Fibroblast of upper back skin (primary cell): Measurements from ENCODE around the gene SELL.
"Not testable (repeated sequence)": the region's sequence is repeated elsewhere in the genome, so short reads cannot be mapped to it uniquely, and the experiment has no call there.

Experiments used
- DNase-seq: peaks from one replicate; pipeline ENCODE4 v3.0.0-alpha.2; 2013

Gene SELL

DNA sequence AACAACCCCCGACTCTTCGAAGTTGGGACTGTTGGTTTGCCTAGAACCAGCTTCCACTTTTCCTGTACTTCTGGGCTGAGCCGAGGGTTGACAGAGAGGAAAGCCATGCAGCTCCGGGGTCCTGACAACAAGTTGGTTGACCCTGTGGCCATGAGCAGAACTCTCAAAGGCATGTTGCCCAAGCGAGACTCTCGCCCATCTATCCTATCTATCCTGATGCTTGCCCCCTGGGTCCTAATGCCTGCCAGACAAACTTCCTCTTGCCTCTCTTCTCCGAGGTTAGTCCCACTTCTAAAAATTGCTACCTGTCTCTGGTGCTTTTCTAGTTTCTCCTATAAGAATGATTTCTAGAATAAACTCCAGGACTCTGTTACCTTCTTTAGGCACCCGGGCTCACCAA lies 48.7 kb downstream of the SELL start:
- DNase-seq = not testable (repeated sequence)

DNA sequence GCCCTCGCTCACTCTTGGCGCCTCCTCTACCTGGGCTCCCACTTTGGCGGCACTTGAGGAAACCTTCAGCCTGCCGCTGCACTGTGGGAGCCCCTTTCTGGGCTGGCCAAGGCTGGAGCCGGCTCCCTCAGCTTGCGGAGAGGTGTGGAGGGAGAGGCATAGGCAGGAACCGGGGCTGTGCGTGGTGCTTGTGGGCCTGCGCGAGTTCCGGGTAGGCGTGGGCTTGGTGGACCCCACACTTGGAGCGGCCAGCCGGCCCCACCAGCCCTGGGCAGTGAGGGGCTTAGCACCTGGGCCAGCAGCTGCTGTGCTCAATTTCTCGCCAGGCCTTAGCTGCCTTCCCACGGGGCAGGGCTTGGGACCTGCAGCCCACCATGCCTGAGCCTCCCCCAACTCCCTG lies 50.4 kb downstream of the SELL start:
- DNase-seq = not testable (repeated sequence)

DNA sequence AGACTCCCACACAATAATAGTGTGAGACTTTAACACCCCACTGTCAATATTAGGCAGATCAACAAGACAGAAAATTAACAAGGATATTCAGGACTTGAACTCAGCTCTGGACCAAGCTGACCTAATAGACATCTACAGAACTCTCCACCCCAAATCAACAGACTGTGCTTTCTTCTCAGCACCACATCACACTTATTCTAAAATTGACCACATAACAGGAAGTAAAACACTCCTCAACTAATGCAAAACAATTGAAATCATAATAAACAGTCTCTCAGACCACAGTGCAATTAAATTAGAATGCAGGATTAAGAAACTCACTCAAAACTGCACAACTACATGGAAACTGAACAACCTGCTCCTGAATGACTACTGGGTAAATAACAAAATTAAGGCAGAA lies 52.6 kb downstream of the SELL start:
- not testable (repeated sequence) for DNase-seq

DNA sequence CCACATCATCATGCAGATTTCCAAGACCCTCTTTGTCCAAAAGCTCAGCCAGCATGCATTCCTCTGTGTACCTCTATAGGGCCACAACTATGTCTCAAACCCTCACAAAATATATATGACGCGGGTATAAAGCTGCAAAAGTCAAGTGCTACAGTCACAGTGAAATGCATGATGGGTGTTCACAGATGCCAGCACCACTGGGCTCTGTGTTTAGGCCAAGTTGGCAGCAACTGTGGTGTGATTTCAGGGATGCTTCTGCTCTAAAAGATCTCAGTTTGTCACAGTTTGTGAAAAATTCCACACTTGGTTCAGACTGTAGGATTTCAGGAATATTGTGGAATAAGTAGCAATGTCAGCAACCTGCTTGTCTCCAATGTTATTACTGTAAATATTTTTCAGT lies 57.5 kb downstream of the SELL start:
- no peak for DNase-seq

DNA sequence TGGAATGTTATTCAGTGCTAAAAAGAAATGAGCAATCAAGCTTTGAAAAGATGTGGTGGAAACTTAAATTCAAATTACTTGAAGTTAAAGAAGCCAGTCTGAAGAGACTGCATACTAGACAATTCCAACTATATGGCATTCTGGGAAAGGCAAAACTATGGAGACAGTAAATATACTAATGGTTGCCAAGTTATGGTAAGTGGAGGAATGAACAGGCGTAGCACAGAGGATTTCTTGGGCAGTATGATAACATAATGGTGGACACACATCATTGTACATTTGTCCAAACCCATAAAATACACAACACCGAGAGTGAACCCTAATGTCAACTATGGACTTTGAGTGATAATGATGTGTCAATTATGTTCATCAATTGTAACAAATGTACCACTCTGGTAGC lies 60.4 kb downstream of the SELL start:
- DNase-seq = no peak

DNA sequence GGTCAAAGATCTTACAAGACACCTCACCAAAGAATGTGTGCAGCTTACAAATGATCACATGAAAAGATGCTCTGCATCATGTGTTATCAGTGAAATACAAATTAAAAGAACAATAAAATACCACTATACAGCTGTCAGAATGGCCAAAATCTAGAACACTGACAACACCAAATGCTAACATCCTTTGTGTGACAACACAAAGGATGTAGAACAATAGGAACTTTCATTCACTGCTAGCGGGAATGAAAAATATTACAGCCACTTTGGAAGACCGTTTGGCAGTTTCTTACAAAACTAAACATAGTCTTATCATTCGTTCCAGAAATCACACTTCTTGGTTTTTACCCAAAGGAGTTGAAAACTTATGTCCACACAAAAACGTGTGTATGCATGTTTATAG lies 60.9 kb downstream of the SELL start:
- DNase-seq = no peak

DNA sequence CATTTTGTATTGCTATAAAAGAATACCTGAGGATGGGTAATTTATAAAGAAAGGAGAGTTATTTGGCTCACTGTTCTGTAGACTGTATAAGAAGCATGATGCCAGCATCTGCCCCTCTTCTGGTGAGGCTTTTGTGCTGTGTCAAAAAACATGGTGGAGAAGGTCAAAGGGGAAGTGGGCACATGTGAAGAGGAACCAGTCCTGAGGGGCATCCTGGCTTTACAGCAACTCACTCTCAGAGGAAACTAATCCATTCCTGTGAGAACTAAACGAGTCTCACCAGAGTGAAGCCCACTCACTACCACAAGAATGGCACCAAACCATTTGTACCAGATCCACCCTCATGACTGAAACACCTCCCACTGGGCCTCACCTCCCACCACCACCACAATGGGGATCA lies 62.7 kb downstream of the SELL start:
- DNase-seq = no peak

DNA sequence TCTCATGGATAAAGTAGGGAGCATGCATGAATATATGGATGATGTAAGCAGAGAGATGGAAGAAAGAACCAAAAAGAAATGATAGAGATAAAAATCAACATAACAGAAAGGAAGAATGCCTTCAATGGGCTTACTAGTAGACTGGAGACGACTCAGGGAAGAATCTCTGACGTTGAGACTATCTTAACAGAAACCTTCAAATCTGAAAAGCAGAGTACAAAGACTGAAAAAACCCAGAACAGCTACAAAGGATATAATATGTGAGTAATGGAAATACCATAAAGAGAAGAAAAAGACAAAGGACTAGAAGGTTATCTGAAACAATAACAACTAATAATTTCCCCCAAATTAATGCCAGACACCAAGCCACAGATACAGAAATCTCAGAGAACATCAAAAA lies 63.2 kb downstream of the SELL start:
- no peak for DNase-seq

DNA sequence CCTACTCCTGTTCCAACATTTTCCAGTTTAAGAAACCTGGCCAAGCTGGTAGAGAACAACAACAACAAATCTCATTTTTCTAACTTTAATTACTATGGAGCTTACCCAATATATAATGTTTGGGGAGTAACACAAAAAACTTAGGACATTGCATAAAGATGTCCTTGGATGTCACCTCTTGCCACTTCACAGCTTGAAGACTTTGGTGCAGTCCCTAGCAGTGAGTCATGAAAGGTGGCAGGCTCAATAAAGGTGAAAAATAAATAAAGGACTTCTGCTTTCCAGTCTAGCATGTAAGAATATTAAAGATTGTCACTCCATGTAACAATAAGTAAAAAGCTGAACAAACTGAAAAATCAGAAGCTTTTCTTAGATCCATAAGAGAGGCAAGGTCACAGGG lies 63.9 kb downstream of the SELL start:
- DNase-seq = no peak

DNA sequence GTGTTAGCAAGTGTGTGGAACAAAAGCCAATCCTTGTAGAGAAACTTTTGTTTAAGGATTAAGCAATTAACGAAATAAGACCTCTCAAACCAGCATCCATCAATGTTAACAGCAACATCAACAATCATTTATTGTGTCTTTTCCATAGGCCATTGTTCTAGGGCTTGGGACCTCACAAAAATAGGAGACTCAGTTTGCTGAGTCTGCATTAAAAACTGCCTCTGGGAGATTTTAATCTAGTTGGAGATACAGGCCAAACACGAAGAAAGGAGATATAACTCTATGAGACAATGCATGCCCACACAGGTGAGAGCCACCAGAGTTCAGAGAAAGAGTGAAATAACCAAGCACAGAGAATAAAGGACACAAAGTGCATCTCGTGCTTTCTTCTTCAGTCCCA lies 67.1 kb downstream of the SELL start:
- no peak for DNase-seq
